B cell (primary cell): ENCODE data around the gene ADCY1.

ENCODE experiments used
- EZH2 ChIP-seq: IDR thresholded peaks from 2 replicates; pipeline ENCODE4 v1.6.1; 2012; ENCODE audit warnings: borderline replicate concordance, low read depth, mild to moderate bottlenecking, moderate library complexity, low read length; ENCODE audit not compliant: insufficient read depth, poor library complexity, severe bottlenecking
- TF ChIP-seq, protein P1 (sequence below): fragments of 200-600 bp; IDR thresholded peaks from one replicate; pipeline ENCODE4 v1.8.0; 2022; ENCODE audit warnings: antibody characterized with exemption, mild to moderate bottlenecking

DNA sequence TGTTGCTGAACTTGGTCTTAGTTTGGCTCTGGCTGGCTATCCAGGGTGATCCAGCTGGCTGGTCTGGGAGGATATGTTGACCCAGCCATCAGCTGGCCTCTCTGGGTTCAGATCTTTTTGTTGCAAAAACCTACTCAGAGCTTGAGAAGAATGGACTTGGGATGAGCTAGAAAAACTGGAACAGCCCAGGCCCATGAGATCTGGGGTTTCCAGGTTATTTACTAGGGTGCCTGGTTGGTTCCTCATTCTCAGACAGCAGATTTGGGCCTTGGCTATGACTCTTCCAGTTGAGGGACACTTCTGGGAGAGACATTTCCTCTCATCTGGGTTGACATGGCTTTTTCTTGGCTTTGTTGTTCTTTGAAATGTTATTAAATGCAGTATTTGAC, 116.6 kb downstream of the ADCY1 start:
- TF ChIP-seq, protein P1, sequence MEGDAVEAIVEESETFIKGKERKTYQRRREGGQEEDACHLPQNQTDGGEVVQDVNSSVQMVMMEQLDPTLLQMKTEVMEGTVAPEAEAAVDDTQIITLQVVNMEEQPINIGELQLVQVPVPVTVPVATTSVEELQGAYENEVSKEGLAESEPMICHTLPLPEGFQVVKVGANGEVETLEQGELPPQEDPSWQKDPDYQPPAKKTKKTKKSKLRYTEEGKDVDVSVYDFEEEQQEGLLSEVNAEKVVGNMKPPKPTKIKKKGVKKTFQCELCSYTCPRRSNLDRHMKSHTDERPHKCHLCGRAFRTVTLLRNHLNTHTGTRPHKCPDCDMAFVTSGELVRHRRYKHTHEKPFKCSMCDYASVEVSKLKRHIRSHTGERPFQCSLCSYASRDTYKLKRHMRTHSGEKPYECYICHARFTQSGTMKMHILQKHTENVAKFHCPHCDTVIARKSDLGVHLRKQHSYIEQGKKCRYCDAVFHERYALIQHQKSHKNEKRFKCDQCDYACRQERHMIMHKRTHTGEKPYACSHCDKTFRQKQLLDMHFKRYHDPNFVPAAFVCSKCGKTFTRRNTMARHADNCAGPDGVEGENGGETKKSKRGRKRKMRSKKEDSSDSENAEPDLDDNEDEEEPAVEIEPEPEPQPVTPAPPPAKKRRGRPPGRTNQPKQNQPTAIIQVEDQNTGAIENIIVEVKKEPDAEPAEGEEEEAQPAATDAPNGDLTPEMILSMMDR = no peak
- TF ChIP-seq EZH2 = no peak
